ENCODE measurements around the gene MGAT5. TPM values are rescaled to one million over a fixed set of nuclear protein-coding genes. Genes with fewer than 3 reads are reported as not detected.

The MGAT5 gene
- total RNA-seq, 4 donors from 2014 or later, result 32.4 to 65.9 (median 46.6) TPM

- ATAC-seq, result no peak
- 58 to 68% methylated on average over 2 of the region's 2 CpGs for WGBS, 2 donors (ENCODE audit: low coverage in 1 of 2)
Observed at GRCh38 chr2:134208825-134209224, 45.0 kb upstream of the MGAT5 start.

GRCh38 chr2:134212746-134213145, 41.1 kb upstream of the MGAT5 start:
- Histone ChIP-seq H3K9me3 (no peaks in the 10 kb centered on the region), H3K36me3 (no peaks in the 10 kb centered on the region), H3K27me3 (no peaks in the 10 kb centered on the region), H3K4me1 (peaks cover 0 to 7% (median 0%) of the 10 kb centered on the region in 3 donors), H3K27ac (no peak overlapping the region), H3K4me3 (no peak overlapping the region)
- TF ChIP-seq POLR2AphosphoS5 (IDR thresholded peaks at IDR 0.05), result no peak
- no peak for TF ChIP-seq POLR2A (IDR thresholded peaks at IDR 0.05)
- TF ChIP-seq CTCF (IDR thresholded peaks at IDR 0.05), result no peak
- no peak for TF ChIP-seq EP300 (IDR thresholded peaks at IDR 0.05)
- ATAC-seq, result no peak
- whole genome bisulfite sequencing, 2 donors (ENCODE audit: low coverage in 1 of 2), result 100% methylated on average over 2 to 3 of the region's 3 CpGs

More at GRCh38 chr2:134208825-134209224, 45.0 kb upstream of the MGAT5 start:
- H3K4me3 ChIP-seq, result no peak overlapping the region
- H3K27me3 ChIP-seq, result no peaks in the 10 kb centered on the region
- no peak overlapping the region for H3K27ac ChIP-seq
- H3K9me3 ChIP-seq, result no peaks in the 10 kb centered on the region
- TF ChIP-seq CTCF (IDR thresholded peaks at IDR 0.05), result no peak
- no peak for TF ChIP-seq POLR2AphosphoS5 (IDR thresholded peaks at IDR 0.05)
- TF ChIP-seq POLR2A (IDR thresholded peaks at IDR 0.05), result no peak
- TF ChIP-seq EP300 (IDR thresholded peaks at IDR 0.05), result no peak
- no peaks in the 10 kb centered on the region for H3K36me3 ChIP-seq
- H3K4me1 ChIP-seq, result peaks cover 3 to 42% (median 5%) of the 10 kb centered on the region in 3 donors

- Histone ChIP-seq H3K36me3 (no peaks in the 10 kb centered on the region), H3K9me3 (no peaks in the 10 kb centered on the region), H3K4me3 (no peak overlapping the region), H3K4me1 (peaks cover 0 to 17% (median 0%) of the 10 kb centered on the region in 3 donors), H3K27me3 (no peaks in the 10 kb centered on the region), H3K27ac (no peak overlapping the region)
- WGBS, 2 donors (ENCODE audit: low coverage in 1 of 2), result 97 to 98% methylated on average over 5 to 8 of the region's 8 CpGs
- TF ChIP-seq POLR2A (IDR thresholded peaks at IDR 0.05), result no peak
- no peak for TF ChIP-seq EP300 (IDR thresholded peaks at IDR 0.05)
- TF ChIP-seq POLR2AphosphoS5 (IDR thresholded peaks at IDR 0.05), result no peak
- no peak for TF ChIP-seq CTCF (IDR thresholded peaks at IDR 0.05)
- ATAC-seq, result no peak
Observed at GRCh38 chr2:134216152-134216829, 37.6 kb upstream of the MGAT5 start.

GRCh38 chr2:134217351-134217750, 36.5 kb upstream of the MGAT5 start:
- H3K4me3 ChIP-seq, result no peak overlapping the region
- H3K4me1 ChIP-seq, result peaks cover 0 to 17% (median 0%) of the 10 kb centered on the region in 3 donors
- 86 to 87% methylated on average over 1 to 2 of the region's 2 CpGs for WGBS, 2 donors (ENCODE audit: low coverage in 1 of 2)
- H3K27me3 ChIP-seq, result no peaks in the 10 kb centered on the region
- no peak for ATAC-seq
- H3K36me3 ChIP-seq, result no peaks in the 10 kb centered on the region
- no peaks in the 10 kb centered on the region for H3K9me3 ChIP-seq
- no peak for TF ChIP-seq CTCF (IDR thresholded peaks at IDR 0.05)
- TF ChIP-seq POLR2AphosphoS5 (IDR thresholded peaks at IDR 0.05), result no peak
- TF ChIP-seq POLR2A (IDR thresholded peaks at IDR 0.05), result no peak
- TF ChIP-seq EP300 (IDR thresholded peaks at IDR 0.05), result no peak
- H3K27ac ChIP-seq, result no peak overlapping the region

GRCh38 chr2:134217924-134218323, 35.9 kb upstream of the MGAT5 start:
- TF ChIP-seq CTCF (IDR thresholded peaks at IDR 0.05), result no peak
- no peak for TF ChIP-seq EP300 (IDR thresholded peaks at IDR 0.05)
- no peak for TF ChIP-seq POLR2A (IDR thresholded peaks at IDR 0.05)
- no peak for TF ChIP-seq POLR2AphosphoS5 (IDR thresholded peaks at IDR 0.05)
- H3K27ac ChIP-seq, result no peak overlapping the region
- H3K36me3 ChIP-seq, result no peaks in the 10 kb centered on the region
- no peaks in the 10 kb centered on the region for H3K9me3 ChIP-seq
- ATAC-seq, result no peak
- no peak overlapping the region for H3K4me3 ChIP-seq
- H3K27me3 ChIP-seq, result no peaks in the 10 kb centered on the region
- H3K4me1 ChIP-seq, result peaks cover 0 to 17% (median 0%) of the 10 kb centered on the region in 3 donors
- 83 to 100% methylated on average over 1 of the region's 1 CpG for WGBS, 2 donors (ENCODE audit: low coverage in 1 of 2)
